ENCODE measurements around the gene HDAC8.

DNA sequence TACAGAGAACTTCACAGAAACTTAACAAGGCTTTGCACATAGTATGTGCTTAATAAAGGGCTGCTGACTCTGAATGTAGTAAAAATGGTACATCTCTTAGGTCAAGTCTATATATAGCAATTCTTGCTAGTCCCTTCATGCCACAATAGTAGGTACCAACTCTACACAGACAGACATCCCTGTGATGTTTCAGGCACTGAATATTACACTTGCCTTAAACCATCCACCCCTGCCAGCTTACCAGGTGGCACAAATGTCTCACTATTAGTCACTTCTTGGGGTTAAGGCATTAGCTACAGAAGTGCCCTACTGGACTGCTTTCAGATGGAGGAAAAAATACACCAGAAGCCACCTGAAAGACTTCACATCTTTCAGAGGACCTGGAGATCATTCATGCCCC, 180.6 kb downstream of the HDAC8 start:
- no peak for TF ChIP-seq POLR2AphosphoS5 (IDR thresholded peaks at IDR 0.05)
- TF ChIP-seq, protein P1, sequence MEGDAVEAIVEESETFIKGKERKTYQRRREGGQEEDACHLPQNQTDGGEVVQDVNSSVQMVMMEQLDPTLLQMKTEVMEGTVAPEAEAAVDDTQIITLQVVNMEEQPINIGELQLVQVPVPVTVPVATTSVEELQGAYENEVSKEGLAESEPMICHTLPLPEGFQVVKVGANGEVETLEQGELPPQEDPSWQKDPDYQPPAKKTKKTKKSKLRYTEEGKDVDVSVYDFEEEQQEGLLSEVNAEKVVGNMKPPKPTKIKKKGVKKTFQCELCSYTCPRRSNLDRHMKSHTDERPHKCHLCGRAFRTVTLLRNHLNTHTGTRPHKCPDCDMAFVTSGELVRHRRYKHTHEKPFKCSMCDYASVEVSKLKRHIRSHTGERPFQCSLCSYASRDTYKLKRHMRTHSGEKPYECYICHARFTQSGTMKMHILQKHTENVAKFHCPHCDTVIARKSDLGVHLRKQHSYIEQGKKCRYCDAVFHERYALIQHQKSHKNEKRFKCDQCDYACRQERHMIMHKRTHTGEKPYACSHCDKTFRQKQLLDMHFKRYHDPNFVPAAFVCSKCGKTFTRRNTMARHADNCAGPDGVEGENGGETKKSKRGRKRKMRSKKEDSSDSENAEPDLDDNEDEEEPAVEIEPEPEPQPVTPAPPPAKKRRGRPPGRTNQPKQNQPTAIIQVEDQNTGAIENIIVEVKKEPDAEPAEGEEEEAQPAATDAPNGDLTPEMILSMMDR (IDR thresholded peaks at IDR 0.05) = no peak

All from stomach (tissue), 4 donors.